ENCODE results near the gene FGF21. TPM values are rescaled to one million over a fixed set of nuclear protein-coding genes. Genes with fewer than 3 reads are reported as not detected.

The FGF21 gene
- total RNA-seq, 4 donors from 2014 or later: not detected

DNA sequence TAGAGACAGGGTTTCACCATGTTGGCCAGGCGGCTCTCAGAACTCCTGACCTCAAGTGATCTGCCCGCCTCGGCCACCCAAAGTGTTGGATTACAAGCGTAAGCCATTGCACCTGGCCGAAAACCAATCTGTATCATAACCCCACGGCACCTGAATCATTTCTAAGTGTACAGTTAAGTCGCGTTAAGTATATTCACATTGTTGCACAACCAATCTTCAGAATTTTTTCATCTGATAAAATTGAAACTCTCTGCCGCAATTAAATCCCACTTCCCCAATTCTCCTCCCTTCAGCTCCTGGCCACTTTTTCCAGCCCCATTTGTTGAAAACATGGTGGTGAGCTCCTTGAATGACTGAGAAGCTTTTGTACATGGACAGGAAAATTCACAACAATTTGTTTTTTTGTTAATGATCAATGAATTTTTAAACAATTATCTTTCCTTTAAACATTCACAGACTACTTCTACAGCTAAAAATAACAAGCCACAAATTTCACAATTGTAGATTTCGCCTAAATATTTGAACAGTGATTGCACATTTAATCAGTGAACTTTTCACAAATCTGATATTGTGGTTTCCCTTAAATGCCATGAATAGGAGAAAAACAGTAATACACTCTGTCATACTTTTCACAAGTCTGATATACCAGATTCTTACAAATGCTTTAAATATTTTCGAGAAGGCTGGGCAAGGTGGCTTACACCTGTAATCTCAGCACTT lies 13.8 kb downstream of the FGF21 start:
- no peak overlapping the region for H3K4me3 ChIP-seq
- H3K36me3 ChIP-seq: no peaks in the 10 kb centered on the region
- no peaks in the 10 kb centered on the region for H3K27me3 ChIP-seq
- no peak overlapping the region for H3K27ac ChIP-seq
- WGBS: 87% methylated on average over 11 of the region's 11 CpGs
- H3K9me3 ChIP-seq: no peaks in the 10 kb centered on the region
- DNase-seq (ENCODE audit: low spot score in 2 of 2): no peak
- TF ChIP-seq EP300 (IDR thresholded peaks at IDR 0.05): no peak
- peaks cover 13% of the 10 kb centered on the region for H3K4me1 ChIP-seq

DNA sequence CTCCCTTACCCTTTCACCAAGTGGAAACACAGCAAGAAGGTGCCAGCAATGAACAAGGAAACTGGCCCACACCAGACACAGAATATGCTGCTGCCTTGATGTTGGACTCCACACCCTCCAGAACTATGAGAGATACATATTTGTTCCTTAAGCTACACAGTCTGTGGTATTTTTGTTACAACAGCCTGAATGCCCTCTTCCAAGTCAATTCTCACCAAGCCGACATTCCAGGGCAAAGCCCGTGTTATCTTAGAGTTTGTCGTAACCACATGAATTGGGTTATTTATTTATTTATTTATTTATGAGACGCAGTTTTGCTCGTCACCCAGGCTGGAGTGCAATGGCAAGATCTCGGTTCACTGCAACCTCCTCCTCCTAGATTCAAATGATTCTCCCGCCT lies 14.9 kb downstream of the FGF21 start:
- Histone ChIP-seq H3K4me3 (no peak overlapping the region), H3K27ac (peak overlapping the region; percentile 60), H3K36me3 (no peaks in the 10 kb centered on the region), H3K27me3 (no peaks in the 10 kb centered on the region), H3K9me3 (no peaks in the 10 kb centered on the region), H3K4me1 (peaks cover 13% of the 10 kb centered on the region)
- WGBS: 75% methylated on average over 7 of the region's 7 CpGs
- no peak for DNase-seq (ENCODE audit: low spot score in 2 of 2)
- TF ChIP-seq POLR2AphosphoS5 (IDR thresholded peaks at IDR 0.05) (no peak), POLR2A (IDR thresholded peaks at IDR 0.05) (no peak), EP300 (IDR thresholded peaks at IDR 0.05) (no peak)
- TF ChIP-seq, protein P1, sequence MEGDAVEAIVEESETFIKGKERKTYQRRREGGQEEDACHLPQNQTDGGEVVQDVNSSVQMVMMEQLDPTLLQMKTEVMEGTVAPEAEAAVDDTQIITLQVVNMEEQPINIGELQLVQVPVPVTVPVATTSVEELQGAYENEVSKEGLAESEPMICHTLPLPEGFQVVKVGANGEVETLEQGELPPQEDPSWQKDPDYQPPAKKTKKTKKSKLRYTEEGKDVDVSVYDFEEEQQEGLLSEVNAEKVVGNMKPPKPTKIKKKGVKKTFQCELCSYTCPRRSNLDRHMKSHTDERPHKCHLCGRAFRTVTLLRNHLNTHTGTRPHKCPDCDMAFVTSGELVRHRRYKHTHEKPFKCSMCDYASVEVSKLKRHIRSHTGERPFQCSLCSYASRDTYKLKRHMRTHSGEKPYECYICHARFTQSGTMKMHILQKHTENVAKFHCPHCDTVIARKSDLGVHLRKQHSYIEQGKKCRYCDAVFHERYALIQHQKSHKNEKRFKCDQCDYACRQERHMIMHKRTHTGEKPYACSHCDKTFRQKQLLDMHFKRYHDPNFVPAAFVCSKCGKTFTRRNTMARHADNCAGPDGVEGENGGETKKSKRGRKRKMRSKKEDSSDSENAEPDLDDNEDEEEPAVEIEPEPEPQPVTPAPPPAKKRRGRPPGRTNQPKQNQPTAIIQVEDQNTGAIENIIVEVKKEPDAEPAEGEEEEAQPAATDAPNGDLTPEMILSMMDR (IDR thresholded peaks at IDR 0.05): no peak

DNA sequence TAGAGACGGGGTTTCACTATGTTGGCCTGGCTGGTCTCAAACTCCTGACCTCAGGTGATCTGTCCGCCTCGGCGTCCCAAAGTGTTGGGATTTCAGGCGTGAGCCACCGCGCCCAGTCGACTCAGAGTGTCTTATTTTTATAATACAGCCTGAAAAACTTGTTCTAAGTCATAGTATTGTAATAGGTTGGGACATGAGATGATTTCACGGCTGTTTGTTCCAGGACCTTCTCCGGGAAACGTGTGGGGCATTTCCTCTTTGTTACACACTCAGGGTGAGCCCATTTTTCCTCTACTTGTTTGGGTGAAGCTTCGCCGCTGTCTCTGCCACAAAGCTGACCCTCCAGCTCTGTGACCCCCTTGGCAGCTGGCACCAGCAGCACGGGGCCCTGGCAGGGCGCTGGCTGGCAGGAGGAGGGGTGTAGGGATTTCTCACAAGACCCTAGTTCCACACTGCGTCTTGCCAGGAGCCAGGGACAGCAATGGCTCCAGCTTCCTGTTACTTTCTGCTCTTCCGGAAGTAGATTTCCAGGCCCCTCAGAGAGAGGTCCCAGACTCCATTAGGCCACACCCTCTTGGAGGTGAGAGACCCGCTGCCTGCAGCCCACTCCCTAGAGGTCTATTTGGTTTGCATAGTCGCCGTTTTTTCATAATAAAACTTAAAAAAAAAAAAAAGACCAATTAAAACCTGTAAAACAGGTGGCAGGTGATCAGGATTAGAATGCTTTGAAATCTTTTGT lies 15.6 kb downstream of the FGF21 start:
- no peak overlapping the region for H3K4me3 ChIP-seq
- peaks cover 13% of the 10 kb centered on the region for H3K4me1 ChIP-seq
- H3K36me3 ChIP-seq: no peaks in the 10 kb centered on the region
- H3K9me3 ChIP-seq: no peaks in the 10 kb centered on the region
- WGBS: 46% methylated on average over 20 of the region's 20 CpGs
- no peaks in the 10 kb centered on the region for H3K27me3 ChIP-seq
- no peak for DNase-seq (ENCODE audit: low spot score in 2 of 2)
- H3K27ac ChIP-seq: peak overlapping the region; percentile 60
- TF ChIP-seq EP300 (IDR thresholded peaks at IDR 0.05) (no peak), POLR2AphosphoS5 (IDR thresholded peaks at IDR 0.05) (no peak), POLR2A (IDR thresholded peaks at IDR 0.05) (no peak)
- TF ChIP-seq, protein P1 (IDR thresholded peaks at IDR 0.05): no peak

DNA sequence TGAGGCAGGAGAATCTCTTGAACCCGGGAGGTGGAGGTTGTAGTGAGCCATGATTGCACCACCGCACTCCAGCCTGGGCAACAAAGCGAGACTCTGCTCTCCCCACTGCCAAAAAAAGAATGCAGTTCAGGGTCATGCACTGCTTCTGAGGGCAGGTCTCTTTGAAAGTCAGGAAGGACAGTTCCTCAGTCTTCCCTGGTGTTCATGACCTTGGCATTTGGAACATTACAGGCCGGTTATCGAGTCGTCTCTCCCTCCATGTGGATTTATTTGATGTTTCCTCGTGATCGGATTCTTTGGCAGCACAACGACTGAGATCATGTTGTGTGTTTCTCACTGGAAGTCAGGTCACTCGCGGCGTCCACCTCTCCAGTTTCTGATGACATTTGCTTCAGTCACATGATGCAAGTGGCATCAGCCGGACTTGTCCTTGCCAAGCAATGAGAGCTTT lies 17.2 kb downstream of the FGF21 start:
- H3K27ac ChIP-seq: no peak overlapping the region
- no peak for TF ChIP-seq POLR2A (IDR thresholded peaks at IDR 0.05)
- TF ChIP-seq, protein P1 (IDR thresholded peaks at IDR 0.05): no peak
- no peak for TF ChIP-seq EP300 (IDR thresholded peaks at IDR 0.05)
- no peak for TF ChIP-seq POLR2AphosphoS5 (IDR thresholded peaks at IDR 0.05)
- no peak overlapping the region for H3K4me3 ChIP-seq
- H3K27me3 ChIP-seq: no peaks in the 10 kb centered on the region
- no peaks in the 10 kb centered on the region for H3K36me3 ChIP-seq
- H3K4me1 ChIP-seq: peaks cover 13% of the 10 kb centered on the region
- 71% methylated on average over 13 of the region's 13 CpGs for WGBS
- no peaks in the 10 kb centered on the region for H3K9me3 ChIP-seq
- DNase-seq (ENCODE audit: low spot score in 2 of 2): peak in 1 of 2 donors; percentile 86

DNA sequence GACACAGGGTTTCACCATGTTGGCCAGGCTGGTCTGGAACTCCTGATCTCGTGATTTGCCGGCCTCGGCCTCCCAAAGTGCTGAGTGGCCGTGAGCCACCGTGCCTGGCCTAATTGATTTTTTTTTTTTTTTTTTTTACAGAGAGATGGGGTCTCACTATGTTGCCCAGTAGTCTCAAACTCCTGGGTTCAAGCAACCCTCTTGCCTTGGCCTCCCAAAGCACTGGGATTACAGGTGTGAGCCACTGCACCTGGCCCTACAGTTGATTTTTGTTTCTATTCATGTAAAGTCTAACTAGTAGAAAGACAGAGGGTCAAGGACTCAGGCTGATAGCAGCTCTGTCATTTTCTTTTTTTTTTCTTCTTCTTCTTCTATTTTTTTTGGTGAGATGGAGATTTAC lies 21.8 kb downstream of the FGF21 start:
- TF ChIP-seq POLR2A (IDR thresholded peaks at IDR 0.05) (no peak), POLR2AphosphoS5 (IDR thresholded peaks at IDR 0.05) (no peak), EP300 (IDR thresholded peaks at IDR 0.05) (no peak)
- TF ChIP-seq, protein P1 (IDR thresholded peaks at IDR 0.05): no peak
- no peak for DNase-seq (ENCODE audit: low spot score in 2 of 2)
- 92% methylated on average over 5 of the region's 5 CpGs for WGBS
- H3K36me3 ChIP-seq: no peaks in the 10 kb centered on the region
- no peak overlapping the region for H3K27ac ChIP-seq
- H3K27me3 ChIP-seq: no peaks in the 10 kb centered on the region
- H3K4me3 ChIP-seq: no peak overlapping the region
- H3K4me1 ChIP-seq: peaks cover 14% of the 10 kb centered on the region
- H3K9me3 ChIP-seq: no peaks in the 10 kb centered on the region
